WTC11 (cell line): Measurements from ENCODE around the gene IGHMBP2. TPM values are rescaled to one million over a fixed set of nuclear protein-coding genes. Genes with fewer than 3 reads are reported as not detected.
A peak's percentile ranks its signal among the peaks of the same experiment; 100 is the strongest.

Experiments used
- ATAC-seq: fragments of 200-7000 bp; cut with Tn5 transposase; 2 replicates; pipeline ENCODE4 v1.10.0; 2021; ENCODE audit warnings: mild to moderate bottlenecking, moderate library complexity
- CTCF ChIA-PET: fragments of 300-600 bp; sonication (Branson Sonifier 250); formaldehyde crosslinking; loops from one replicate; lab custom pipeline; 2021; ENCODE audit warnings: antibody characterized with exemption; lab: Charles Lee
- POLR2A ChIA-PET: fragments of 350-600 bp; sonication (Branson Sonifier 250); formaldehyde crosslinking; loops from one replicate; lab custom pipeline; 2021; ENCODE audit warnings: antibody characterized with exemption; lab: Charles Lee
- DNase-seq: peaks from one replicate; pipeline ENCODE4 v3.0.0; 2021; ENCODE audit warnings: low spot score
- H3K27ac Mint-ChIP-seq: 2 replicates; pipeline ENCODE4 v1.8.0; 2021; ENCODE audit warnings: mixed read lengths
- H3K27me3 Mint-ChIP-seq: 2 replicates; pipeline ENCODE4 v1.8.0; 2021; ENCODE audit warnings: low read depth, mild to moderate bottlenecking, moderate library complexity, mixed read lengths
- H3K36me3 Mint-ChIP-seq: 2 replicates; pipeline ENCODE4 v1.8.0; 2021; ENCODE audit warnings: mixed read lengths
- H3K4me1 Mint-ChIP-seq: 2 replicates; pipeline ENCODE4 v1.8.0; 2022; ENCODE audit warnings: mixed read lengths
- H3K4me3 Mint-ChIP-seq: 2 replicates; pipeline ENCODE4 v1.8.0; 2021; ENCODE audit warnings: mild to moderate bottlenecking, moderate library complexity, mixed read lengths
- H3K9me3 Mint-ChIP-seq: 2 replicates; pipeline ENCODE4 v1.8.0; 2021; ENCODE audit warnings: mixed read lengths
- CREB1 ChIP-seq: sonication (generic); formaldehyde crosslinking; IDR thresholded peaks from 2 replicates; pipeline ENCODE4 v1.8.0; 2023; ENCODE audit warnings: mild to moderate bottlenecking, missing genetic modification reagents
- CREM ChIP-seq: sonication (generic); formaldehyde crosslinking; IDR thresholded peaks from 2 replicates; pipeline ENCODE4 v1.8.1; 2022; ENCODE audit warnings: mild to moderate bottlenecking, missing genetic modification reagents, moderate library complexity
- IRF2 ChIP-seq: sonication (generic); formaldehyde crosslinking; IDR thresholded peaks from 2 replicates; pipeline ENCODE4 v1.8.0; 2022; ENCODE audit warnings: low read depth, missing genetic modification reagents, borderline replicate concordance
- MAX ChIP-seq: sonication (generic); formaldehyde crosslinking; IDR thresholded peaks from 2 replicates; pipeline ENCODE4 v1.8.0; 2022; ENCODE audit warnings: mild to moderate bottlenecking, missing genetic modification reagents
- NFATC4 ChIP-seq: fragments of 250-450 bp; sonication (Bioruptor Pico); IDR thresholded peaks from 2 replicates; pipeline ENCODE4 v1.9.0; 2021; ENCODE audit warnings: mild to moderate bottlenecking
- SMAD4 ChIP-seq: sonication (generic); formaldehyde crosslinking; IDR thresholded peaks from 2 replicates; pipeline ENCODE4 v1.8.0; 2022; ENCODE audit warnings: mild to moderate bottlenecking, missing genetic modification reagents
- SP1 ChIP-seq: sonication (generic); formaldehyde crosslinking; conservative IDR thresholded peaks from 2 replicates; pipeline ENCODE4 v1.8.1; 2022; ENCODE audit warnings: missing genetic modification reagents
- STAT6 ChIP-seq: sonication (generic); formaldehyde crosslinking; conservative IDR thresholded peaks from 2 replicates; pipeline ENCODE4 v1.8.1; 2023; ENCODE audit warnings: mild to moderate bottlenecking, low read depth, missing genetic modification reagents, moderate library complexity
- ZNF138 ChIP-seq: sonication (generic); formaldehyde crosslinking; conservative IDR thresholded peaks from 2 replicates; pipeline ENCODE4 v1.8.1; 2022; ENCODE audit warnings: mild to moderate bottlenecking, moderate library complexity, missing genetic modification reagents
- ZNF263 ChIP-seq: sonication (generic); formaldehyde crosslinking; IDR thresholded peaks from 2 replicates; pipeline ENCODE4 v1.8.1; 2022; ENCODE audit warnings: low read depth, mild to moderate bottlenecking, moderate library complexity, missing genetic modification reagents
- ZNF317 ChIP-seq: sonication (generic); formaldehyde crosslinking; IDR thresholded peaks from 2 replicates; pipeline ENCODE4 v1.8.1; 2023; ENCODE audit warnings: low read depth, mild to moderate bottlenecking, moderate library complexity, missing genetic modification reagents, borderline replicate concordance
- ZNF512 ChIP-seq: sonication (generic); formaldehyde crosslinking; IDR thresholded peaks from 2 replicates; pipeline ENCODE4 v1.8.1; 2022; ENCODE audit warnings: missing genetic modification reagents, borderline replicate concordance
- ZNF671 ChIP-seq: fragments of 250-450 bp; sonication (Bioruptor Pico); IDR thresholded peaks from 2 replicates; pipeline ENCODE4 v1.8.0; 2021; ENCODE audit warnings: mild to moderate bottlenecking
- total RNA-seq: library from RNA; stranded (reverse); gene quantifications from 3 replicates; pipeline ENCODE4 v1.2.3, GENCODE V29; 2021
- TF ChIP-seq, protein P1 (sequence below): sonication (generic); formaldehyde crosslinking; conservative IDR thresholded peaks from 2 replicates; pipeline ENCODE4 v1.8.1; 2022; ENCODE audit warnings: mild to moderate bottlenecking, missing genetic modification reagents
- TF ChIP-seq, protein P2 (sequence below): sonication (generic); formaldehyde crosslinking; IDR thresholded peaks from 2 replicates; pipeline ENCODE4 v1.8.0; 2022; ENCODE audit warnings: mild to moderate bottlenecking, missing genetic modification reagents

Gene IGHMBP2
- total RNA-seq, 1 experiment from 2014 or later, result 22.5 TPM

- Mint-ChIP-seq H3K36me3 (peaks cover 26% of the 10 kb centered on the region), H3K27me3 (no peaks in the 10 kb centered on the region), H3K27ac (peak overlapping the region; percentile 63; the same call in 1 of the 2 replicates), H3K4me1 (peaks cover 5% of the 10 kb centered on the region), H3K9me3 (no peaks in the 10 kb centered on the region), H3K4me3 (no peak overlapping the region)
- peak; percentile 56 for ATAC-seq
- ChIA-PET CTCF (interaction anchor here (0.5 to 2.0 kb wide), 26 partner anchors 10 to 639 kb away, joined by 3 to 19 read pairs (median 5); no protein-coding TSS in a partner anchor), POLR2A (no interaction called here)
- TF ChIP-seq SP1 (CRISPR knock-in tag) (no peak), MAX (CRISPR knock-in tag) (no peak), STAT6 (CRISPR knock-in tag) (no peak), IRF2 (CRISPR knock-in tag) (no peak), ZNF317 (CRISPR knock-in tag) (no peak), ZNF138 (0 out of 2 replicates have a peak, but pooled peaks have one; percentile 16), CREB1 (CRISPR knock-in tag) (no peak)
- TF ChIP-seq, protein P1, sequence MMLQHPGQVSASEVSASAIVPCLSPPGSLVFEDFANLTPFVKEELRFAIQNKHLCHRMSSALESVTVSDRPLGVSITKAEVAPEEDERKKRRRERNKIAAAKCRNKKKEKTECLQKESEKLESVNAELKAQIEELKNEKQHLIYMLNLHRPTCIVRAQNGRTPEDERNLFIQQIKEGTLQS (CRISPR knock-in tag), result no peak
- DNase-seq, result no peak
Measured at GRCh38 chr11:68890490-68891231, 13.0 kb upstream of the IGHMBP2 start.

GRCh38 chr11:68891351-68891948, 12.2 kb upstream of the IGHMBP2 start:
- Mint-ChIP-seq H3K4me3 (no peak overlapping the region), H3K36me3 (peaks cover 34% of the 10 kb centered on the region), H3K4me1 (peaks cover 5% of the 10 kb centered on the region), H3K9me3 (no peaks in the 10 kb centered on the region), H3K27ac (no peak overlapping the region), H3K27me3 (no peaks in the 10 kb centered on the region)
- CTCF ChIA-PET, result interaction anchor here (1.5 to 1.9 kb wide), 2 partner anchors 47 to 111 kb away, joined by 7 to 10 read pairs; no protein-coding TSS in a partner anchor
- TF ChIP-seq NFATC4 (CRISPR knock-in tag) (no peak), ZNF263 (CRISPR knock-in tag) (no peak), CREM (CRISPR knock-in tag) (no peak), ZNF671 (no peak), ZNF512 (CRISPR knock-in tag) (no peak), SMAD4 (CRISPR knock-in tag) (no peak)
- TF ChIP-seq, protein P2, sequence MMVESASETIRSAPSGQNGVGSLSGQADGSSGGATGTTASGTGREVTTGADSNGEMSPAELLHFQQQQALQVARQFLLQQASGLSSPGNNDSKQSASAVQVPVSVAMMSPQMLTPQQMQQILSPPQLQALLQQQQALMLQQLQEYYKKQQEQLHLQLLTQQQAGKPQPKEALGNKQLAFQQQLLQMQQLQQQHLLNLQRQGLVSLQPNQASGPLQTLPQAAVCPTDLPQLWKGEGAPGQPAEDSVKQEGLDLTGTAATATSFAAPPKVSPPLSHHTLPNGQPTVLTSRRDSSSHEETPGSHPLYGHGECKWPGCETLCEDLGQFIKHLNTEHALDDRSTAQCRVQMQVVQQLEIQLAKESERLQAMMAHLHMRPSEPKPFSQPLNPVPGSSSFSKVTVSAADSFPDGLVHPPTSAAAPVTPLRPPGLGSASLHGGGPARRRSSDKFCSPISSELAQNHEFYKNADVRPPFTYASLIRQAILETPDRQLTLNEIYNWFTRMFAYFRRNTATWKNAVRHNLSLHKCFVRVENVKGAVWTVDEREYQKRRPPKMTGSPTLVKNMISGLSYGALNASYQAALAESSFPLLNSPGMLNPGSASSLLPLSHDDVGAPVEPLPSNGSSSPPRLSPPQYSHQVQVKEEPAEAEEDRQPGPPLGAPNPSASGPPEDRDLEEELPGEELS (CRISPR knock-in tag), result no peak
- POLR2A ChIA-PET, result no interaction called here
- no peak for ATAC-seq
- DNase-seq, result no peak
